Measurements from ENCODE around the gene PARP15.
"Not testable (repeated sequence)": the region's sequence is repeated elsewhere in the genome, so short reads cannot be mapped to it uniquely, and the experiment has no call there.

The PARP15 gene

GRCh38 chr3:122682778-122683411 lies 105.4 kb downstream of the PARP15 start:
- in situ Hi-C loops (cut with MboI; ENCODE audit: low pct_unique_long_range_greater_than_20kb, low sequenced_read_pairs); DNase-seq: not testable (repeated sequence)

- in situ Hi-C loops (cut with MboI; ENCODE audit: low pct_unique_long_range_greater_than_20kb, low sequenced_read_pairs), result no loop called here
Observed at GRCh38 chr3:122687298-122687697, 109.8 kb downstream of the PARP15 start.

More at GRCh38 chr3:122687298-122687697, 109.8 kb downstream of the PARP15 start:
- no peak for DNase-seq
